HepG2 (cell line): ENCODE results near the gene OSBPL1A. TPM values are rescaled to one million over a fixed set of nuclear protein-coding genes. Genes with fewer than 3 reads are reported as not detected.

Experiments used
- ATAC-seq: fragments of 200-7000 bp; cut with Tn5 transposase; 3 replicates; pipeline ENCODE4 v1.9.1; 2020; ENCODE audit warnings: mild to moderate bottlenecking, moderate library complexity
- BruUV-seq: library from RNA; stranded (reverse); fragments of 400-500 nt; replicated peaks from 2 replicates; lab custom pipeline; 2021; lab: Mats Ljungman, UMichigan
- CTCF ChIA-PET: fragments of 300-600 bp; formaldehyde crosslinking; extraction: SDS; loops from one replicate; lab custom pipeline; 2021; ENCODE audit warnings: low total read pairs, inconsistent platforms, low intra/inter-chr PET ratio; lab: Yijun Ruan, JAX
- POLR2A ChIA-PET: fragments of 350-600 bp; sonication (Branson Sonifier 250); formaldehyde crosslinking; loops from one replicate; lab custom pipeline; 2020; ENCODE audit warnings: antibody characterized with exemption, inconsistent platforms; lab: Yijun Ruan, JAX
- DNase-seq: peaks from one replicate; pipeline ENCODE4 v3.0.0-alpha.2; 2015; ENCODE audit warnings: low spot score
- FAIRE-seq: peaks from 3 replicates; lab custom pipeline; 2011; peaks lifted over from hg19 to GRCh38; lab: Jason Lieb, UNC
- H2AFZ ChIP-seq: one replicate; pipeline ENCODE4 v1.6.1; 2011; ENCODE audit warnings: low read length, inconsistent platforms
- H3K27ac ChIP-seq: fragments of 300-600 bp; 3 replicates; pipeline ENCODE4 v1.8.0; 2011; ENCODE audit warnings: mixed run types, mild to moderate bottlenecking, mixed read lengths, low read length, inconsistent platforms; ENCODE audit not compliant: insufficient read depth; ENCODE audit errors: extremely low read length
- H3K27me3 ChIP-seq, 2 experiments: fragments of 200-600 bp in 1 of 2; 2 replicates in 1 of 2; 3 replicates in 1 of 2; pipeline versions ENCODE4 v1.6.0 to v1.8.0; 2011; ENCODE audit warnings: low read length in 2 of 2, mild to moderate bottlenecking in 2 of 2, moderate library complexity in 2 of 2, inconsistent platforms in 1 of 2; ENCODE audit not compliant: insufficient read depth in 2 of 2, control insufficient read depth in 1 of 2
- H3K36me3 ChIP-seq, 2 experiments: fragments of 200-600 bp in 1 of 2; replicated peaks in 1 of 2; 2 replicates in 1 of 2; 3 replicates in 1 of 2; pipeline versions ENCODE4 v1.5.1 to v1.8.0; 2011; ENCODE audit warnings: low read length in 2 of 2, inconsistent platforms in 1 of 2; ENCODE audit not compliant: insufficient read depth in 2 of 2, control insufficient read depth in 1 of 2
- H3K4me1 ChIP-seq: 2 replicates; pipeline ENCODE4 v1.5.1; 2012; ENCODE audit warnings: low read length, inconsistent platforms; ENCODE audit not compliant: insufficient read depth
- H3K4me2 ChIP-seq: 2 replicates; pipeline ENCODE4 v1.6.0; 2011; ENCODE audit warnings: low read depth, low read length, inconsistent platforms
- H3K4me3 ChIP-seq, 3 experiments: fragments of 200-600 bp in 1 of 3; sonication (generic), shearing (Covaris generic) in 1 of 3; replicated peaks in 1 of 3; 2 replicates each; pipeline ENCODE4 v1.5.1; 2011 to 2016; ENCODE audit warnings: low read length in 3 of 3, inconsistent platforms in 2 of 3, low read depth in 2 of 3, mild to moderate bottlenecking in 2 of 3, control low read depth in 1 of 3, mixed read lengths in 1 of 3; ENCODE audit not compliant: insufficient read depth in 1 of 3
- H3K79me2 ChIP-seq: one replicate; pipeline ENCODE4 v1.6.1; 2011; ENCODE audit warnings: low read length, inconsistent platforms; ENCODE audit not compliant: insufficient read depth
- H3K9ac ChIP-seq: 2 replicates; pipeline ENCODE4 v1.6.0; 2011; ENCODE audit warnings: mild to moderate bottlenecking, low read depth, low read length, inconsistent platforms; ENCODE audit not compliant: insufficient read depth
- H3K9me3 ChIP-seq: 2 replicates; pipeline ENCODE4 v1.5.1; 2012; ENCODE audit warnings: mild to moderate bottlenecking, low read length
- H4K20me1 ChIP-seq: 2 replicates; pipeline ENCODE4 v1.6.0; 2011; ENCODE audit warnings: inconsistent platforms, mild to moderate bottlenecking, low read length, moderate library complexity; ENCODE audit not compliant: insufficient read depth
- BCL6 ChIP-seq: IDR thresholded peaks from 2 replicates; pipeline ENCODE4 v1.6.1; 2016; ENCODE audit warnings: missing genetic modification reagents, missing compliant biosample characterization
- DMTF1 ChIP-seq: sonication (generic); formaldehyde crosslinking; IDR thresholded peaks from 2 replicates; pipeline ENCODE4 v1.4.0; 2020; ENCODE audit warnings: mild to moderate bottlenecking, missing genetic modification reagents
- ELF1 ChIP-seq: sonication (generic); formaldehyde crosslinking; IDR thresholded peaks from 2 replicates; pipeline ENCODE4 v1.4.0; 2020; ENCODE audit warnings: missing genetic modification reagents
- HIVEP1 ChIP-seq: sonication (generic); formaldehyde crosslinking; IDR thresholded peaks from 2 replicates; pipeline ENCODE4 v1.4.0; 2020; ENCODE audit warnings: mild to moderate bottlenecking, missing genetic modification reagents
- HNRNPLL ChIP-seq: fragments of 200-400 bp; formaldehyde crosslinking; IDR thresholded peaks from 2 replicates; pipeline ENCODE4 v1.6.1; 2017; ENCODE audit warnings: mild to moderate bottlenecking, low read depth, low read length; ENCODE audit not compliant: poor library complexity, severe bottlenecking
- KDM2A ChIP-seq: sonication (generic); formaldehyde crosslinking; IDR thresholded peaks from 2 replicates; pipeline ENCODE4 v1.4.0; 2020; ENCODE audit warnings: low read depth, missing genetic modification reagents, borderline replicate concordance
- MTA1 ChIP-seq: sonication (generic); formaldehyde crosslinking; IDR thresholded peaks from 2 replicates; pipeline ENCODE4 v1.4.0; 2020; ENCODE audit warnings: missing genetic modification reagents, mild to moderate bottlenecking, borderline replicate concordance
- MXD3 ChIP-seq: IDR thresholded peaks from 2 replicates; pipeline ENCODE4 v1.6.1; 2016; ENCODE audit warnings: mild to moderate bottlenecking, missing biosample characterization, missing genetic modification reagents
- PHF8 ChIP-seq: sonication (generic); formaldehyde crosslinking; IDR thresholded peaks from 2 replicates; pipeline ENCODE4 v1.5.0; 2020; ENCODE audit warnings: missing genetic modification reagents
- POLR2AphosphoS2 ChIP-seq: IDR thresholded peaks from 2 replicates; pipeline ENCODE4 v1.6.1; 2011; ENCODE audit warnings: low read depth, low read length, improper control_type of control experiment
- RNF2 ChIP-seq: fragments of 450-650 bp; conservative IDR thresholded peaks from 2 replicates; pipeline ENCODE4 v1.6.1; 2016; ENCODE audit warnings: low read depth
- SATB2 ChIP-seq: sonication (generic); formaldehyde crosslinking; IDR thresholded peaks from 2 replicates; pipeline ENCODE4 v1.5.0; 2020; ENCODE audit warnings: missing genetic modification reagents
- SIN3A ChIP-seq: IDR thresholded peaks from 2 replicates; pipeline ENCODE4 v1.6.1; 2011; ENCODE audit warnings: low read depth, mild to moderate bottlenecking, control low read depth, low read length, borderline replicate concordance
- U2AF2 ChIP-seq: fragments of 200-400 bp; formaldehyde crosslinking; IDR thresholded peaks from 2 replicates; pipeline ENCODE4 v1.6.1; 2017; ENCODE audit warnings: low read depth, mild to moderate bottlenecking, low read length
- YY1 ChIP-seq: IDR thresholded peaks from 2 replicates; pipeline ENCODE4 v1.6.1; 2011; ENCODE audit warnings: low read length, low read depth, moderate library complexity, mild to moderate bottlenecking; ENCODE audit not compliant: insufficient read depth, insufficient replicate concordance
- ZFY ChIP-seq: sonication (generic); formaldehyde crosslinking; IDR thresholded peaks from 2 replicates; pipeline ENCODE4 v1.4.0; 2020; ENCODE audit warnings: missing genetic modification reagents
- ZNF605 ChIP-seq: sonication (generic); formaldehyde crosslinking; IDR thresholded peaks from 2 replicates; pipeline ENCODE4 v1.8.0; 2022; ENCODE audit warnings: mild to moderate bottlenecking, missing genetic modification reagents
- ZNF776 ChIP-seq: sonication (generic); formaldehyde crosslinking; IDR thresholded peaks from 2 replicates; pipeline ENCODE4 v1.4.0; 2020; ENCODE audit warnings: mild to moderate bottlenecking, missing genetic modification reagents
- ZNF784 ChIP-seq: sonication (generic); formaldehyde crosslinking; IDR thresholded peaks from 2 replicates; pipeline ENCODE4 v1.5.1; 2020; ENCODE audit warnings: missing genetic modification reagents, mild to moderate bottlenecking, borderline replicate concordance
- WGBS: methylation state at CpG from one replicate; pipeline ENCODE4 v1.1.6; 2017; ENCODE audit warnings: low lambda C conversion rate; 5-methylcytosine and 5-hydroxymethylcytosine counted together
- in situ Hi-C: cut with HindIII; loops from 2 replicates; pipeline ENCODE4 v1.10.0; 2017; ENCODE audit warnings: low pct_unique_long_range_greater_than_20kb; ENCODE audit not compliant: extremely low pct_ligation_motif_present
- intact Hi-C: fragments of 100-400 bp; cut with micrococcal nuclease; formaldehyde crosslinking; loops from one replicate; pipeline ENCODE4 v1.10.0; 2022; ENCODE audit not compliant: unreplicated experiment
- polyA plus RNA-seq, 8 experiments: library from polyadenylated mRNA; depleted of rRNA in 3 of 8; stranded (reverse) in 7 of 8; unstranded in 1 of 8; fragments of >200 nt; fragmentation: Illumina TruSeq in 4 of 8; extraction: Trizol in 4 of 8; gene quantifications; 2 replicates each; pipeline versions ENCODE4 v1.2.1 to v1.2.3, GENCODE V29; 2011 to 2016; ENCODE audit warnings: low read depth in 4 of 8, missing spikeins in 1 of 8, mixed read lengths in 1 of 8; ENCODE audit not compliant: insufficient read depth in 1 of 8
- total RNA-seq, 5 experiments: library from RNA; depleted of rRNA; stranded (reverse); fragments of >200 nt; fragmentation: Illumina TruSeq; extraction: Trizol; gene quantifications; 2 replicates each; pipeline ENCODE4 v1.2.3, GENCODE V29; 2016; ENCODE audit warnings: low read depth in 1 of 5

OSBPL1A gene
- total and polyA plus RNA-seq, 2 of the 13 experiments (the other 11 are each of a cell fraction or from before 2014, with no cell fraction given): 0.02 TPM; not detected in 1

- TF ChIP-seq MTA1 (CRISPR knock-in tag) (no peak), MXD3 (CRISPR knock-in tag) (no peak), RNF2 (peak; percentile 66; the same call in 1 of the 2 replicates), ZNF605 (CRISPR knock-in tag) (no peak), YY1 (no peak), KDM2A (CRISPR knock-in tag) (peak; percentile 27; the same call in 1 of the 2 replicates), HNRNPLL (peak; percentile 76), BCL6 (CRISPR knock-in tag) (peak; percentile 35; the same call in 1 of the 2 replicates), PHF8 (CRISPR knock-in tag) (peak; percentile 20; the same call in 1 of the 2 replicates), ZFY (CRISPR knock-in tag) (0 out of 2 replicates have a peak, but pooled peaks have one; percentile 36)
Measured at GRCh38 chr18:24271381-24272228, 126.0 kb downstream of the OSBPL1A start (continued).

GRCh38 chr18:24270937-24271380 lies 126.7 kb downstream of the OSBPL1A start:
- FAIRE-seq: no peak
- no peak for ATAC-seq
- TF ChIP-seq POLR2AphosphoS2 (no peak), SIN3A (no peak), DMTF1 (CRISPR knock-in tag) (no peak), U2AF2 (no peak), ELF1 (CRISPR knock-in tag) (no peak), ZNF776 (CRISPR knock-in tag) (no peak), HIVEP1 (no peak), ZNF784 (CRISPR knock-in tag) (no peak), SATB2 (CRISPR knock-in tag) (no peak)
- H3K9ac ChIP-seq: no peak overlapping the region
- intact Hi-C loops: loop anchor here (10.0 kb wide), 1 partner anchor 96 kb away; no protein-coding TSS in a partner anchor
- POLR2A ChIA-PET: no interaction called here
- peak overlapping the region in 1 of 3 experiments; percentile 65; a peak in 1 of 6 replicates for H3K4me3 ChIP-seq
- no peaks in the 10 kb centered on the region for H3K79me2 ChIP-seq
- BruUV-seq: no TSS peak
- H3K9me3 ChIP-seq: no peaks in the 10 kb centered on the region
- H3K4me2 ChIP-seq: peak overlapping the region; percentile 67; the same call in 1 of the 2 replicates
- 24% methylated on average over 9 of the region's 9 CpGs for WGBS
- no peaks in the 10 kb centered on the region for H4K20me1 ChIP-seq
- CTCF ChIA-PET: no interaction called here
- in situ Hi-C loops: no loop called here
- H3K27ac ChIP-seq: no peak overlapping the region
- peaks cover 3 to 28% of the 10 kb centered on the region in 2 experiments for H3K27me3 ChIP-seq
- H2AFZ ChIP-seq: no peak overlapping the region
- DNase-seq: no peak
- H3K4me1 ChIP-seq: peaks cover 9% of the 10 kb centered on the region; the same call in 1 of the 2 replicates
- H3K36me3 ChIP-seq: no peaks in the 10 kb centered on the region
